Mucosa of descending colon (tissue), 3 donors: ENCODE data around the gene ATP13A2. TPM values are rescaled to one million over a fixed set of nuclear protein-coding genes. Genes with fewer than 3 reads are reported as not detected.

Experiments
- ATAC-seq: fragments of 200-7000 bp; cut with Tn5 transposase; one replicate; pipeline ENCODE4 v1.9.1; 2020; ENCODE audit warnings: mild to moderate bottlenecking, moderate library complexity
- DNase-seq, 3 donors: peaks; one replicate each; pipeline ENCODE4 v3.0.0-alpha.2; 2020
- H3K36me3 ChIP-seq: fragments of 200-600 bp; one replicate; pipeline ENCODE4 v1.8.0; 2021; ENCODE audit warnings: low read depth, mild to moderate bottlenecking
- H3K4me1 ChIP-seq: fragments of 200-600 bp; one replicate; pipeline ENCODE4 v1.8.0; 2021; ENCODE audit warnings: low read depth, mild to moderate bottlenecking
- H3K4me3 ChIP-seq: fragments of 200-600 bp; one replicate; pipeline ENCODE4 v1.8.0; 2021; ENCODE audit warnings: mild to moderate bottlenecking
- H3K9me3 ChIP-seq: fragments of 200-600 bp; one replicate; pipeline ENCODE4 v1.8.0; 2021; ENCODE audit warnings: mild to moderate bottlenecking
- intact Hi-C, 2 donors: fragments of 100-400 bp; cut with DNase I in 1 of 2; cut with micrococcal nuclease in 1 of 2; formaldehyde crosslinking; loops; one replicate each; pipeline versions ENCODE4 v1.11.0 to v1.11.1; 2022; cut with DNase I, micrococcal nuclease
- total RNA-seq, 3 donors: library from RNA; stranded (reverse); fragmentation: NEBNext Ultra II Directional in 2 of 3; extraction: Animal tissue kit (Norgen Biotek cat#: 25700) in 2 of 3; gene quantifications; one replicate each; pipeline versions ENCODE4 v1.2.1 to v1.2.4, GENCODE V29; 2021 to 2023
- TF ChIP-seq, protein P1 (sequence below): fragments of 200-600 bp; IDR thresholded peaks from one replicate; pipeline ENCODE4 v1.8.0; 2022; ENCODE audit warnings: antibody characterized with exemption, mild to moderate bottlenecking
- donor health status: DM: no; HTN: no; CAD: no; lungs with moderate emphysema.
- donor health status: DM: no; HTN: no; CAD: no.
- donor health status: DM: no; HTN: yes; CAD: no.

ATP13A2 gene
- total RNA-seq, 3 donors from 2014 or later = 36.0 to 53.5 (median 44.1) TPM

DNA sequence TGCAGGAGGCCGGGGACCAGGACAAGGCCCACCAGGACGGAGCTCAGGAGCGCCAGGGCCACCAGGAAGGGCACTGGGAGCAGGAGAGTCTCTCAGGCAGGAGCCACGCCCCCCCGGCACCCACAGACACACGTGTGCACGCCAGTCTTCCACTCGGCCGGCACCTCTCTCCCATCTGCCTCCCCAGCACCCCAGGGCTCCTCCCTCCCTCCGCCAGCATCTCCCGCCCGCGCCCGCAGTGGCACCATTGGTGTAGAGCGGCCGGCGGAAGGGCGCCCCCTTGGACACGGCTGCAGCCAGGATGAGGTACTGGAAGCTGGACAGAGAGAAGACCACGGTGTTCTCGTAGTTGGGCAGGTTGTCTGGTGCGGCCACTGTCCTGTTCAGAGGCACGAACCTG is 25.2 kb downstream of the ATP13A2 start:
- ATAC-seq (no peak), DNase-seq (no peak)
- H3K36me3 ChIP-seq = no peaks in the 10 kb centered on the region
- H3K4me1 ChIP-seq = no peaks in the 10 kb centered on the region
- TF ChIP-seq, protein P1, sequence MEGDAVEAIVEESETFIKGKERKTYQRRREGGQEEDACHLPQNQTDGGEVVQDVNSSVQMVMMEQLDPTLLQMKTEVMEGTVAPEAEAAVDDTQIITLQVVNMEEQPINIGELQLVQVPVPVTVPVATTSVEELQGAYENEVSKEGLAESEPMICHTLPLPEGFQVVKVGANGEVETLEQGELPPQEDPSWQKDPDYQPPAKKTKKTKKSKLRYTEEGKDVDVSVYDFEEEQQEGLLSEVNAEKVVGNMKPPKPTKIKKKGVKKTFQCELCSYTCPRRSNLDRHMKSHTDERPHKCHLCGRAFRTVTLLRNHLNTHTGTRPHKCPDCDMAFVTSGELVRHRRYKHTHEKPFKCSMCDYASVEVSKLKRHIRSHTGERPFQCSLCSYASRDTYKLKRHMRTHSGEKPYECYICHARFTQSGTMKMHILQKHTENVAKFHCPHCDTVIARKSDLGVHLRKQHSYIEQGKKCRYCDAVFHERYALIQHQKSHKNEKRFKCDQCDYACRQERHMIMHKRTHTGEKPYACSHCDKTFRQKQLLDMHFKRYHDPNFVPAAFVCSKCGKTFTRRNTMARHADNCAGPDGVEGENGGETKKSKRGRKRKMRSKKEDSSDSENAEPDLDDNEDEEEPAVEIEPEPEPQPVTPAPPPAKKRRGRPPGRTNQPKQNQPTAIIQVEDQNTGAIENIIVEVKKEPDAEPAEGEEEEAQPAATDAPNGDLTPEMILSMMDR = no peak
- no peak overlapping the region for H3K4me3 ChIP-seq
- intact Hi-C loops = no loop called here
- no peaks in the 10 kb centered on the region for H3K9me3 ChIP-seq

DNA sequence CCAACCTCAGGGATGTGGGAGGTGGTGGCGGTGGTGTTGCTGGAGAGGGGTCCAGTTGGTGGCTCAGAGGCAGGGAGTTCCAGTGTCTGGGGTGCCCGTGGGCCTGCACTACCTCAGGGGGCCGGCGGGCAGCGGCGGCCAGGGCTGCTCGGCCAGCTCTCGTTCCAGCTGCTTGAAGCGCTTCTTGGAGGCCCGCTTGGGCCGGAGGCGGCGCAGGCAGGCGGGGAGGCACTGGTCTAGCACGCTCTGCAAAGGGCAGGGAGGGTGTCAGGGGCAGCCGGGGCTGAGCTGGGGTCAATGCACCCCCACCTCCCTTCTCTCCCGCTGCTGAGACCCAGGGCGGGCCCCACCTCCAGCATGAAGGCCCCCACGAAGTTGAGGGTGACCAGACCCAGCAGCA is 25.6 kb downstream of the ATP13A2 start:
- TF ChIP-seq, protein P1 = no peak
- no peak for ATAC-seq
- no peak overlapping the region for H3K4me3 ChIP-seq

GRCh38 chr1:16984717-16985116 is 27.0 kb downstream of the ATP13A2 start:
- ATAC-seq (peak; percentile 37), DNase-seq (peak in 1 of 3 donors; percentile 73)
- no peaks in the 10 kb centered on the region for H3K9me3 ChIP-seq
- TF ChIP-seq, protein P1 = no peak
- peaks cover 4% of the 10 kb centered on the region for H3K4me1 ChIP-seq
- H3K4me3 ChIP-seq = no peak overlapping the region
- intact Hi-C loops = no loop called here
- no peaks in the 10 kb centered on the region for H3K36me3 ChIP-seq

More for the DNA sequence above, 25.6 kb downstream of the ATP13A2 start:
- intact Hi-C loops = no loop called here
- no peaks in the 10 kb centered on the region for H3K36me3 ChIP-seq
- DNase-seq = no peak
- H3K4me1 ChIP-seq = no peaks in the 10 kb centered on the region
- H3K9me3 ChIP-seq = no peaks in the 10 kb centered on the region

DNA sequence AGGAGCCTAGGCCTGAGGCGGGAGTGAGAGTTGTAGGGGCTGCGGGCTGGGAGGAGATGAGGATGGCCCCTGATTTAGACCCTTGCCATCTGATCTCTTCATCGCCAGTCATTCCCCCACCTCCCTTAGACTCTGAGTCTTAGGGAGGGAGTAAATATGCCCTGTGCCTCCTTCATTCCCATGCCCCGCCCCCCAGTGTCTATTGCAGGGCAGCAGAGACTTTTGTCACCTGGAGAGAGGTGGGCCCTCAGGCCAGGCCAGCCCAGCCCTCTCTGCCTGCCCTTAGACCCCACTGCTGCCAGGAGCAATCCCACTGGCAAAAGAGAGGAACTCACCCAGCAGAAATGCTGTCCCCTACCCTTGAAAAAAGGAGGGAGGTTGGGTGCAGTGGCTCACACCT is 28.1 kb downstream of the ATP13A2 start:
- Histone ChIP-seq H3K36me3 (no peaks in the 10 kb centered on the region), H3K4me3 (no peak overlapping the region), H3K4me1 (peaks cover 4% of the 10 kb centered on the region), H3K9me3 (no peaks in the 10 kb centered on the region)
- DNase-seq (no peak), ATAC-seq (no peak)
- intact Hi-C loops = no loop called here
- TF ChIP-seq, protein P1 = no peak

- intact Hi-C loops = no loop called here
- TF ChIP-seq, protein P1 = no peak
- no peak for DNase-seq
- ATAC-seq = no peak
- Histone ChIP-seq H3K36me3 (no peaks in the 10 kb centered on the region), H3K4me1 (peaks cover 8% of the 10 kb centered on the region), H3K9me3 (no peaks in the 10 kb centered on the region), H3K4me3 (no peak overlapping the region)
These were observed 28.8 kb downstream of the ATP13A2 start for GRCh38 chr1:16982902-16983301.

DNA sequence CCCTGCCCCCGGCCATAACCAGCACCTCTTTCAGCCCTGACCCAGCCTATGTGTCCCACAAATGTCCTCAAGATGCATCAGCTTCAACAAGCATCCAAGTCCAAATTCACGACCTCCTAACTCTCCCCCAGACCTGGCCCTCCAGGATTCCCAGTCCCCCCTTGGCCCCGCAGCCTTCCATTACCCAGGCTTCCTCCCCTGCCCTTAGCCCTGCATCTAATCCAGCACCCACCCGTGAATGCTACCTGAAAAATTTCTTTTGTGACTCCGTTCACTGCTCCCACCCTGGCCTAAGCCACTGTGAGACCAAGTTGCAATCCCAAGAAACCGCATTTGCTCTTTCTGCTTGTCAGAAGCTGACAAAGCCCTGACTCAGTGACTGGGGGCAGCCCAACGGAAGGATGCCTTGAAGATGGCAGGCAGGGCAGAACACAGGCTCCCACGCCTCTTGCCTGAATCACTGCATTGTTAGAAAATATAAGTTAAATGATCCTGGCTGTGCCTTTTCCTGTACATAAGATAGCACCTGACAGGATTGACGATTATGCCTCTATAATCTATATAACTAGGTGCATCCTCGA is 30.4 kb downstream of the ATP13A2 start:
- DNase-seq (no peak), ATAC-seq (no peak)
- TF ChIP-seq, protein P1 = no peak
- Histone ChIP-seq H3K4me3 (no peak overlapping the region), H3K4me1 (peaks cover 8% of the 10 kb centered on the region), H3K9me3 (no peaks in the 10 kb centered on the region), H3K36me3 (no peaks in the 10 kb centered on the region)
- intact Hi-C loops = no loop called here
